IMR-90 (cell line): ENCODE results near the gene ZNF524. TPM values are rescaled to one million over a fixed set of nuclear protein-coding genes. Genes with fewer than 3 reads are reported as not detected.

Experiments
- ATAC-seq: fragments of 200-7000 bp; cut with Tn5 transposase; 2 replicates; pipeline ENCODE4 v1.9.1; 2020; ENCODE audit warnings: low read depth, mild to moderate bottlenecking, moderate library complexity
- BruUV-seq: library from RNA; stranded (reverse); fragments of 400-500 nt; replicated peaks from 2 replicates; lab custom pipeline; 2021; lab: Mats Ljungman, UMichigan
- CTCF ChIA-PET: fragments of 300-600 bp; formaldehyde crosslinking; extraction: SDS; loops from one replicate; lab custom pipeline; 2021; ENCODE audit warnings: antibody characterized with exemption; lab: Yijun Ruan, JAX
- POLR2A ChIA-PET: fragments of 300-600 bp; sonication (Branson Sonifier 250); formaldehyde crosslinking; loops from one replicate; lab custom pipeline; 2022; ENCODE audit warnings: antibody characterized with exemption; ENCODE audit not compliant: unreplicated experiment; lab: Charles Lee
- DNase-seq: peaks from one replicate; pipeline ENCODE4 v3.0.0; 2013
- H2AFZ ChIP-seq: replicated peaks from 2 replicates; pipeline ENCODE3; 2013; ENCODE audit warnings: low read length, mild to moderate bottlenecking; ENCODE audit not compliant: poor library complexity
- H2AK5ac ChIP-seq: 2 replicates; pipeline ENCODE4 v1.6.1; 2013; ENCODE audit warnings: low read depth, low read length, inconsistent platforms
- H2AK9ac ChIP-seq: replicated peaks from 2 replicates; pipeline ENCODE3; 2013; ENCODE audit warnings: mild to moderate bottlenecking, low read depth, low read length, moderate library complexity; ENCODE audit not compliant: poor library complexity
- H2BK120ac ChIP-seq: 2 replicates; pipeline ENCODE4 v1.6.1; 2013; ENCODE audit warnings: low read depth, low read length, inconsistent platforms
- H2BK15ac ChIP-seq: 3 replicates; pipeline ENCODE4 v1.6.1; 2013; ENCODE audit warnings: low read depth, low read length, inconsistent platforms
- H2BK20ac ChIP-seq: 2 replicates; pipeline ENCODE4 v1.6.1; 2013; ENCODE audit warnings: low read depth, mild to moderate bottlenecking, inconsistent platforms, low read length, moderate library complexity
- H2BK5ac ChIP-seq: 2 replicates; pipeline ENCODE4 v1.6.1; 2013; ENCODE audit warnings: mild to moderate bottlenecking, low read depth, low read length, inconsistent platforms; ENCODE audit not compliant: poor library complexity, severe bottlenecking
- H3K14ac ChIP-seq: replicated peaks from 2 replicates; pipeline ENCODE4 v1.6.1; 2013; ENCODE audit warnings: low read depth, low read length, inconsistent platforms
- H3K18ac ChIP-seq: 2 replicates; pipeline ENCODE4 v1.6.1; 2013; ENCODE audit warnings: low read depth, low read length, control low read depth
- H3K23ac ChIP-seq: 2 replicates; pipeline ENCODE4 v1.6.1; 2013; ENCODE audit warnings: low read depth, low read length, inconsistent platforms
- H3K27ac ChIP-seq: 2 replicates; pipeline ENCODE4 v1.5.1; 2013; ENCODE audit warnings: mild to moderate bottlenecking, control low read depth, low read length; ENCODE audit not compliant: insufficient read depth
- H3K27me3 ChIP-seq: 2 replicates; pipeline ENCODE4 v1.6.1; 2013; ENCODE audit warnings: low read length; ENCODE audit not compliant: control insufficient read depth, insufficient read depth
- H3K36me3 ChIP-seq: 2 replicates; pipeline ENCODE4 v1.6.1; 2013; ENCODE audit warnings: low read length, mixed read lengths; ENCODE audit not compliant: control insufficient read depth, insufficient read depth
- H3K4ac ChIP-seq: 2 replicates; pipeline ENCODE4 v1.6.1; 2013; ENCODE audit warnings: low read depth, low read length, inconsistent platforms
- H3K4me1 ChIP-seq: 2 replicates; pipeline ENCODE4 v1.6.1; 2013; ENCODE audit warnings: low read length, mixed read lengths; ENCODE audit not compliant: control insufficient read depth, insufficient read depth
- H3K4me2 ChIP-seq: 2 replicates; pipeline ENCODE4 v1.6.1; 2013; ENCODE audit warnings: low read depth, mild to moderate bottlenecking, control low read depth, low read length, moderate library complexity
- H3K4me3 ChIP-seq: 2 replicates; pipeline ENCODE4 v1.5.1; 2013; ENCODE audit warnings: low read depth, mild to moderate bottlenecking, control low read depth, low read length, moderate library complexity; ENCODE audit not compliant: insufficient read depth
- H3K56ac ChIP-seq: 2 replicates; pipeline ENCODE4 v1.6.1; 2013; ENCODE audit warnings: low read length, inconsistent platforms; ENCODE audit not compliant: insufficient read depth; ENCODE audit errors: extremely low read depth
- H3K79me1 ChIP-seq, 2 experiments: 2 replicates each; pipeline ENCODE4 v1.6.1; 2013; ENCODE audit warnings: low read length in 2 of 2, inconsistent platforms in 1 of 2, low read depth in 1 of 2
- H3K9ac ChIP-seq: 2 replicates; pipeline ENCODE4 v1.6.1; 2013; ENCODE audit warnings: low read depth, low read length, control low read depth
- H3K9me1 ChIP-seq: 2 replicates; pipeline ENCODE4 v1.6.1; 2013; ENCODE audit warnings: low read length, inconsistent platforms; ENCODE audit not compliant: insufficient read depth
- H3K9me3 ChIP-seq: 2 replicates; pipeline ENCODE4 v1.6.1; 2013; ENCODE audit warnings: low read length; ENCODE audit not compliant: control insufficient read depth, insufficient read depth
- H4K20me1 ChIP-seq: 2 replicates; pipeline ENCODE4 v1.6.1; 2013; ENCODE audit warnings: low read length, inconsistent platforms; ENCODE audit not compliant: insufficient read depth
- H4K5ac ChIP-seq: 2 replicates; pipeline ENCODE4 v1.6.1; 2013; ENCODE audit warnings: mild to moderate bottlenecking, low read depth, low read length, control low read depth
- H4K8ac ChIP-seq, 2 experiments: 2 replicates each; pipeline ENCODE4 v1.6.1; 2013; ENCODE audit warnings: low read depth in 2 of 2, low read length in 2 of 2, control low read depth in 1 of 2, inconsistent platforms in 1 of 2
- H4K91ac ChIP-seq: 2 replicates; pipeline ENCODE4 v1.6.1; 2013; ENCODE audit warnings: low read depth, low read length, inconsistent platforms; ENCODE audit not compliant: insufficient read depth
- CEBPB ChIP-seq: IDR thresholded peaks from 2 replicates; pipeline ENCODE4 v1.6.1; 2012; ENCODE audit warnings: low read depth, low read length, improper control_type of control experiment
- CHD1 ChIP-seq: IDR thresholded peaks from 2 replicates; pipeline ENCODE4 v1.6.1; 2012; ENCODE audit warnings: low read depth, low read length, improper control_type of control experiment
- FOS ChIP-seq: fragments of 150-350 bp; IDR thresholded peaks from 2 replicates; pipeline ENCODE4 v1.6.1; 2016; ENCODE audit warnings: low read depth, low read length
- MAZ ChIP-seq: IDR thresholded peaks from 2 replicates; pipeline ENCODE4 v1.6.1; 2012; ENCODE audit warnings: low read depth, mild to moderate bottlenecking, low read length, improper control_type of control experiment, moderate library complexity, borderline replicate concordance
- NFE2L2 ChIP-seq: fragments of 150-350 bp; IDR thresholded peaks from 2 replicates; pipeline ENCODE4 v1.6.1; 2016; ENCODE audit warnings: low read depth, mild to moderate bottlenecking, low read length
- POLR2A ChIP-seq: IDR thresholded peaks from 2 replicates; pipeline ENCODE4 v1.6.1; 2012; ENCODE audit warnings: mild to moderate bottlenecking, low read depth, low read length
- RAD21 ChIP-seq: IDR thresholded peaks from 2 replicates; pipeline ENCODE4 v1.6.1; 2012; ENCODE audit warnings: low read length, improper control_type of control experiment
- RCOR1 ChIP-seq: IDR thresholded peaks from 2 replicates; pipeline ENCODE4 v1.6.1; 2012; ENCODE audit warnings: mild to moderate bottlenecking, low read length, improper control_type of control experiment; ENCODE audit not compliant: insufficient replicate concordance
- RFX5 ChIP-seq: IDR thresholded peaks from 2 replicates; pipeline ENCODE4 v1.8.0; 2012; ENCODE audit warnings: low read depth, mild to moderate bottlenecking, low read length, moderate library complexity
- SMC3 ChIP-seq: fragments of 150-350 bp; IDR thresholded peaks from 2 replicates; pipeline ENCODE4 v1.6.1; 2016; ENCODE audit warnings: low read depth, mild to moderate bottlenecking, antibody characterized with exemption, low read length, moderate library complexity
- WGBS, 2 experiments: methylation state at CpG; one replicate each; pipeline versions ENCODE4 v1.1.5 to v1.1.7; 2013; ENCODE audit warnings: missing lambda C conversion rate in 2 of 2; ENCODE audit not compliant: insufficient read length in 1 of 2; ENCODE audit errors: extremely low coverage in 2 of 2; 5-methylcytosine and 5-hydroxymethylcytosine counted together
- dilution Hi-C: fragments of 300-500 bp; cut with HindIII; formaldehyde crosslinking; loops from one replicate; pipeline ENCODE4 v1.14.3; 2018; ENCODE audit warnings: low sequenced_read_pairs; ENCODE audit not compliant: unreplicated experiment
- in situ Hi-C: fragments of 300-500 bp; cut with MboI; formaldehyde crosslinking; loops from 3 replicates; pipeline ENCODE4 v1.14.3; 2019; ENCODE audit warnings: low sequenced_read_pairs, inconsistent platforms, mixed read lengths
- intact Hi-C: fragments of 100-400 bp; cut with micrococcal nuclease; formaldehyde crosslinking; loops from 2 replicates; pipeline ENCODE4 v1.10.0; 2022
- polyA plus RNA-seq, 3 experiments: library from polyadenylated mRNA; depleted of rRNA; stranded (reverse); fragments of >200 nt; gene quantifications; 2 replicates each; pipeline ENCODE4 v1.2.3, GENCODE V29; 2012; ENCODE audit warnings: low replicate concordance in 1 of 3
- total RNA-seq: library from RNA; depleted of rRNA; stranded (reverse); fragments of >200 nt; gene quantifications from 2 replicates; pipeline ENCODE4 v1.2.3, GENCODE V29; 2012
- TF ChIP-seq, protein P1 (sequence below): fragments of 150-350 bp; IDR thresholded peaks from 2 replicates; pipeline ENCODE4 v1.6.1; 2017; ENCODE audit warnings: mild to moderate bottlenecking, antibody characterized with exemption, low read length, low read depth
- TF ChIP-seq, protein P2 (sequence below): conservative IDR thresholded peaks from 2 replicates; pipeline ENCODE4 v1.5.1; 2012; ENCODE audit warnings: mild to moderate bottlenecking, low read depth, low read length, improper control_type of control experiment

Gene ZNF524
- total and polyA plus RNA-seq, 2 of the 4 experiments (the other 2 are of a cell fraction) = 2.3 to 6.6 TPM

DNA sequence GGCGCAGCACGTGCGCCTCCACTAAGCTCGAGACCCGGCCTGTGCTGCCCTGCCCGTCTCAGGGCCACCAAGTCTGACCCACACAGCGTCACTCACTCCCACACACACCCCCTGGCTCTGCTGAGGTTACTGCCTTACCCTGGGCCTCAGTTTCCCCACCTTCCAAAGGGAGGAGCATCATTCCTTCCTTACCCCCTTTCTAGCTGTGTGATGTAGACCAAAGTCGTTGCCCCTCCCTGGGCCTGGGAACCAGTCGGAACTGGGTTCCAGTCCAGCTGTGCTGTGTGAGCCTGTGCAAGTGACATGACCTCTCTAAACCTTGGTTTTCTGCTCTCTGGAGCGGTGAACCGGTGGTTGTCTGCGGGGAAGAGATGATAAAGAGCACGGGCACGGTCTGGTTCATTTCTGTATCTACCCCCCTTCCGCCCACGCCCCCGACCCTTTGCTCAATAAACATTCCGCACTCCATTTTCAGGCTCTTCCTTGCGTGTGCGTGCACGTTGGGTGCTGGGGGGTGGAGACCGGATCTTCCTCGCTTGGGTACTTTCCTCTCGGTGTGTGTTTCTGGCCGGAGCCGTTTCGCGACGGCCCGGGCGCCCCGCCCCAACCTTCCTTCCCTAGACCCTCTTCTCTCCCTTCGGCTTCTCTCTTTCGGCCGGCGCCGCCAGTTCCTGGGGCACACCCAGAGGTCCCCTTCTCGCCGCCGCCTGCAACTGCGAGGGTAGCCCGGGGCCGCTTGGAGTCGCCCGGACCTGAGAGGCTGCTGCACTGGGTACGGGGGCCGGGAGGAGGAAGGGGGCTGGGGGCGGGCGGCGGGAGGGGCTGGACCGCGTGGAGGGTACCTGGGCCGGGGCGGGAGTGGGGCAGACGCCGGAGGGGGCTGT lies 43.2 kb downstream of the ZNF524 start, which contains the start of gene ZNF581:
Gene ZNF581 (plus strand): TSS at position 647 of the 884 bp plus-strand sequence. CDS start 923 bp downstream, outside the sequence.
- peak within 1 kb of the TSS; percentile 29 for H3K56ac ChIP-seq
- CTCF ChIA-PET = interaction anchor here (0.8 kb wide), 1 partner anchor 39 kb away, joined by 4 read pairs; no protein-coding TSS in a partner anchor
- dilution Hi-C loops = no loop called here
- H3K9ac ChIP-seq = peak within 1 kb of the TSS; percentile 84
- intact Hi-C loops = no loop called here
- in situ Hi-C loops = loop anchor here (25.0 kb wide), 2 partner anchors 356 to 531 kb away; partner anchors contain the start of genes BRSK1, HSPBP1 and PPP1R12C
- peak within 1 kb of the TSS; percentile 74 for H3K4me3 ChIP-seq
- H3K18ac ChIP-seq = peak within 1 kb of the TSS; percentile 5; the same call in 1 of the 2 replicates
- H3K9me1 ChIP-seq = no peaks in the 10 kb centered on the region
- ATAC-seq = peak; percentile 42
- H3K4ac ChIP-seq = peak within 1 kb of the TSS; percentile 83
- H2BK20ac ChIP-seq = no peak within 1 kb of the TSS; the same call in 1 of the 2 replicates
- peak within 1 kb of the TSS; percentile 97 for H2AK5ac ChIP-seq
- H2BK5ac ChIP-seq = peak within 1 kb of the TSS; percentile 58
- peak within 1 kb of the TSS; percentile 93 for H3K4me2 ChIP-seq
- H4K20me1 ChIP-seq = no peaks in the 10 kb centered on the region
- peak within 1 kb of the TSS; percentile 85 for H2AFZ ChIP-seq
- peak within 1 kb of the TSS; percentile 89 to 96 for H4K8ac ChIP-seq
- H4K5ac ChIP-seq = peak within 1 kb of the TSS; percentile 62
- H4K91ac ChIP-seq = peak within 1 kb of the TSS; percentile 44
- no peaks in the 10 kb centered on the region for H3K27me3 ChIP-seq
- H3K23ac ChIP-seq = peak within 1 kb of the TSS; percentile 96
- H3K9me3 ChIP-seq = no peaks in the 10 kb centered on the region
- POLR2A ChIA-PET = no interaction called here
- peak; percentile 78 for DNase-seq
- BruUV-seq = no TSS peak
- no peak within 1 kb of the TSS for H2BK15ac ChIP-seq
- 0% methylated on average over 7 of the region's 56 CpGs; no CpG with 5 or more reads in 1 of the 2 experiments for WGBS, 2 experiments
- H3K27ac ChIP-seq = peak within 1 kb of the TSS; percentile 76
- peak within 1 kb of the TSS; percentile 96 for H2AK9ac ChIP-seq
- H2BK120ac ChIP-seq = no peak within 1 kb of the TSS; the same call in 1 of the 2 replicates
- peaks cover 29 to 77% of the 10 kb centered on the region in 2 experiments for H3K79me1 ChIP-seq
- peaks cover 14% of the 10 kb centered on the region for H3K36me3 ChIP-seq
- H3K4me1 ChIP-seq = peaks cover 12% of the 10 kb centered on the region
- H3K14ac ChIP-seq = peak within 1 kb of the TSS; percentile 89
- peak; percentile 97 for TF ChIP-seq MAZ
- peak; percentile 12; the same call in 1 of the 2 replicates for TF ChIP-seq RAD21
- TF ChIP-seq POLR2A = peak; percentile 38; the same call in 1 of the 2 replicates
- peak; percentile 59 for TF ChIP-seq RCOR1
- TF ChIP-seq NFE2L2 = no peak
- TF ChIP-seq CEBPB = peak; percentile 25; the same call in 1 of the 2 replicates
- TF ChIP-seq, protein P1, sequence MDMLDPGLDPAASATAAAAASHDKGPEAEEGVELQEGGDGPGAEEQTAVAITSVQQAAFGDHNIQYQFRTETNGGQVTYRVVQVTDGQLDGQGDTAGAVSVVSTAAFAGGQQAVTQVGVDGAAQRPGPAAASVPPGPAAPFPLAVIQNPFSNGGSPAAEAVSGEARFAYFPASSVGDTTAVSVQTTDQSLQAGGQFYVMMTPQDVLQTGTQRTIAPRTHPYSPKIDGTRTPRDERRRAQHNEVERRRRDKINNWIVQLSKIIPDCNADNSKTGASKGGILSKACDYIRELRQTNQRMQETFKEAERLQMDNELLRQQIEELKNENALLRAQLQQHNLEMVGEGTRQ = no peak
- no peak for TF ChIP-seq FOS
- TF ChIP-seq, protein P2, sequence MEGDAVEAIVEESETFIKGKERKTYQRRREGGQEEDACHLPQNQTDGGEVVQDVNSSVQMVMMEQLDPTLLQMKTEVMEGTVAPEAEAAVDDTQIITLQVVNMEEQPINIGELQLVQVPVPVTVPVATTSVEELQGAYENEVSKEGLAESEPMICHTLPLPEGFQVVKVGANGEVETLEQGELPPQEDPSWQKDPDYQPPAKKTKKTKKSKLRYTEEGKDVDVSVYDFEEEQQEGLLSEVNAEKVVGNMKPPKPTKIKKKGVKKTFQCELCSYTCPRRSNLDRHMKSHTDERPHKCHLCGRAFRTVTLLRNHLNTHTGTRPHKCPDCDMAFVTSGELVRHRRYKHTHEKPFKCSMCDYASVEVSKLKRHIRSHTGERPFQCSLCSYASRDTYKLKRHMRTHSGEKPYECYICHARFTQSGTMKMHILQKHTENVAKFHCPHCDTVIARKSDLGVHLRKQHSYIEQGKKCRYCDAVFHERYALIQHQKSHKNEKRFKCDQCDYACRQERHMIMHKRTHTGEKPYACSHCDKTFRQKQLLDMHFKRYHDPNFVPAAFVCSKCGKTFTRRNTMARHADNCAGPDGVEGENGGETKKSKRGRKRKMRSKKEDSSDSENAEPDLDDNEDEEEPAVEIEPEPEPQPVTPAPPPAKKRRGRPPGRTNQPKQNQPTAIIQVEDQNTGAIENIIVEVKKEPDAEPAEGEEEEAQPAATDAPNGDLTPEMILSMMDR = no peak; the same call in 1 of the 2 replicates
- no peak for TF ChIP-seq SMC3
- 0 out of 2 replicates have a peak, but pooled peaks have one; percentile 64 for TF ChIP-seq CHD1
- TF ChIP-seq RFX5 = peak; percentile 14; the same call in 1 of the 2 replicates
